ENCODE data around the gene KLF2. TPM values are rescaled to one million over a fixed set of nuclear protein-coding genes. Genes with fewer than 3 reads are reported as not detected.

The KLF2 gene
- total and polyA plus RNA-seq, 7 experiments from 2014 or later: 119 to 630 (median 445) TPM

- peak overlapping the region; percentile 1 to 82 (median 60) for H3K4me3 Mint-ChIP-seq
- H3K9me3 Mint-ChIP-seq: peaks cover 0 to 2% (median 0%) of the 10 kb centered on the region in 11 donors
- no peak for DNase-seq
- intact Hi-C loops (cut with micrococcal nuclease): loop anchor here in 1 of 2 donors (2.0 kb wide), 1 partner anchor 21 kb away; no protein-coding TSS in a partner anchor
- H3K36me3 Mint-ChIP-seq: peaks cover 0 to 26% (median 3%) of the 10 kb centered on the region in 5 donors
- peaks cover 0 to 24% (median 0%) of the 10 kb centered on the region in 5 donors for H3K27me3 Mint-ChIP-seq
- peaks cover 4 to 20% of the 10 kb centered on the region in 2 donors for H3K4me1 ChIP-seq (ENCODE audit: control insufficient read depth in 2 of 2, insufficient read depth in 2 of 2, low read length in 2 of 2)
- no peak for ATAC-seq
- no peak overlapping the region for H3K4me3 ChIP-seq (ENCODE audit: low read length)
- no peaks in the 10 kb centered on the region for H3K9me3 ChIP-seq (ENCODE audit: control insufficient read depth in 2 of 3, low read length in 3 of 3)
- H3K27me3 ChIP-seq (ENCODE audit: control insufficient read depth in 2 of 2, insufficient read depth in 2 of 2, low read length in 2 of 2): no peaks in the 10 kb centered on the region
- H3K27ac Mint-ChIP-seq: peak overlapping the region; percentile 7 to 90 (median 82)
- H3K36me3 ChIP-seq (ENCODE audit: control insufficient read depth in 2 of 3, insufficient read depth in 3 of 3, low read length in 3 of 3): no peaks in the 10 kb centered on the region
- ChIA-PET POLR2A (interaction anchor here (33.0 to 35.0 kb wide), 2 partner anchors 16 to 18 kb away, joined by 4370 read pairs; partner anchors contain the start of gene KLF2), CTCF (interaction anchor here (1.8 kb wide), 1 partner anchor 22 kb away, joined by 3 read pairs; no protein-coding TSS in a partner anchor)
- H3K27ac ChIP-seq (ENCODE audit: low read depth, low read length): no peak overlapping the region
- H3K4me1 Mint-ChIP-seq: peaks cover 21 to 64% (median 42%) of the 10 kb centered on the region in 7 donors
Observed at GRCh38 chr19:16349551-16350152, 25.0 kb downstream of the KLF2 start.

- no peaks in the 10 kb centered on the region for H3K9me3 ChIP-seq (ENCODE audit: control insufficient read depth in 2 of 3, low read length in 3 of 3)
- peak overlapping the region; percentile 63 for H3K27ac ChIP-seq (ENCODE audit: low read depth, low read length)
- Mint-ChIP-seq H3K36me3 (peaks cover 0 to 23% (median 3%) of the 10 kb centered on the region in 5 donors), H3K27ac (peak overlapping the region; percentile 71 to 91 (median 81)), H3K4me3 (peak overlapping the region; percentile 60 to 85 (median 72)), H3K27me3 (peaks cover 0 to 22% (median 0%) of the 10 kb centered on the region in 5 donors), H3K4me1 (peaks cover 31 to 72% (median 49%) of the 10 kb centered on the region in 7 donors), H3K9me3 (peaks cover 0 to 2% (median 0%) of the 10 kb centered on the region in 11 donors)
- CTCF ChIA-PET: interaction anchor here (0.7 to 1.8 kb wide), 7 partner anchors 8 to 275 kb away, joined by 3 to 5 read pairs (median 3); partner anchors contain the start of gene TPM4
- ATAC-seq (no peak), DNase-seq (peak in 1 of 9 donors; percentile 46)
- peaks cover 12 to 33% of the 10 kb centered on the region in 2 donors for H3K4me1 ChIP-seq (ENCODE audit: control insufficient read depth in 2 of 2, insufficient read depth in 2 of 2, low read length in 2 of 2)
- H3K4me3 ChIP-seq (ENCODE audit: low read length): no peak overlapping the region
- no peaks in the 10 kb centered on the region for H3K27me3 ChIP-seq (ENCODE audit: control insufficient read depth in 2 of 2, insufficient read depth in 2 of 2, low read length in 2 of 2)
- H3K36me3 ChIP-seq (ENCODE audit: control insufficient read depth in 2 of 3, insufficient read depth in 3 of 3, low read length in 3 of 3): no peaks in the 10 kb centered on the region
- POLR2A ChIA-PET: interaction anchor here (0.8 to 35.0 kb wide), 3 partner anchors 18 to 106 kb away, joined by 3 to 4370 read pairs (median 1067); partner anchors contain the start of gene KLF2
- intact Hi-C loops (cut with micrococcal nuclease): loop anchor here in 1 of 2 donors (1.0 to 2.0 kb wide), 3 partner anchors 8 to 20 kb away; no protein-coding TSS in a partner anchor
Observed at GRCh38 chr19:16351133-16351809, 26.6 kb downstream of the KLF2 start.

GRCh38 chr19:16355293-16356043 is 30.8 kb downstream of the KLF2 start:
- Mint-ChIP-seq H3K36me3 (peaks cover 0 to 33% (median 3%) of the 10 kb centered on the region in 5 donors), H3K27ac (peak overlapping the region in 8 of 9 donors; percentile 49 to 92 (median 80)), H3K27me3 (peaks cover 0 to 8% (median 0%) of the 10 kb centered on the region in 5 donors), H3K4me1 (peaks cover 64 to 91% (median 77%) of the 10 kb centered on the region in 7 donors), H3K4me3 (peak overlapping the region; percentile 48 to 82 (median 70)), H3K9me3 (no peaks in the 10 kb centered on the region)
- H3K27me3 ChIP-seq (ENCODE audit: control insufficient read depth in 2 of 2, insufficient read depth in 2 of 2, low read length in 2 of 2): no peaks in the 10 kb centered on the region
- no peak overlapping the region for H3K4me3 ChIP-seq (ENCODE audit: low read length)
- intact Hi-C loops (cut with micrococcal nuclease): loop anchor here in 1 of 2 donors (1.0 kb wide), 1 partner anchor 11 kb away; no protein-coding TSS in a partner anchor
- ChIA-PET POLR2A (interaction anchor here (0.6 to 35.0 kb wide), 3 partner anchors 17 to 887 kb away, joined by 3 to 4370 read pairs (median 1067); partner anchors contain the start of gene KLF2), CTCF (interaction anchor here (1.3 kb wide), 1 partner anchor 26 kb away, joined by 3 read pairs; no protein-coding TSS in a partner anchor)
- H3K4me1 ChIP-seq (ENCODE audit: control insufficient read depth in 2 of 2, insufficient read depth in 2 of 2, low read length in 2 of 2): peaks cover 25 to 74% of the 10 kb centered on the region in 2 donors
- H3K9me3 ChIP-seq (ENCODE audit: control insufficient read depth in 2 of 3, low read length in 3 of 3): no peaks in the 10 kb centered on the region
- DNase-seq: peak in 1 of 9 donors; percentile 28
- peak overlapping the region; percentile 47 for H3K27ac ChIP-seq (ENCODE audit: low read depth, low read length)
- no peaks in the 10 kb centered on the region for H3K36me3 ChIP-seq (ENCODE audit: control insufficient read depth in 2 of 3, insufficient read depth in 3 of 3, low read length in 3 of 3)
- peak; percentile 78 for ATAC-seq

- no peaks in the 10 kb centered on the region for H3K9me3 Mint-ChIP-seq
- Histone ChIP-seq H3K27me3 (ENCODE audit: control insufficient read depth in 2 of 2, insufficient read depth in 2 of 2, low read length in 2 of 2) (no peaks in the 10 kb centered on the region), H3K4me1 (ENCODE audit: control insufficient read depth in 2 of 2, insufficient read depth in 2 of 2, low read length in 2 of 2) (peaks cover 40 to 89% of the 10 kb centered on the region in 2 donors), H3K27ac (ENCODE audit: low read depth, low read length) (peak overlapping the region; percentile 16), H3K9me3 (ENCODE audit: control insufficient read depth in 2 of 3, low read length in 3 of 3) (no peaks in the 10 kb centered on the region), H3K4me3 (ENCODE audit: low read length) (no peak overlapping the region), H3K36me3 (ENCODE audit: control insufficient read depth in 2 of 3, insufficient read depth in 3 of 3, low read length in 3 of 3) (no peaks in the 10 kb centered on the region)
- peak overlapping the region in 8 of 10 donors; percentile 26 to 89 (median 78) for H3K4me3 Mint-ChIP-seq
- intact Hi-C loops (cut with micrococcal nuclease): no loop called here
- ATAC-seq: no peak
- H3K27ac Mint-ChIP-seq: peak overlapping the region in 6 of 9 donors; percentile 69 to 97 (median 92)
- ChIA-PET POLR2A (interaction anchor here (24.8 to 35.0 kb wide), 2 partner anchors 14 to 25 kb away, joined by 1067 to 4370 read pairs; partner anchors contain the start of gene KLF2), CTCF (interaction anchor here (1.1 to 1.2 kb wide), 2 partner anchors 12 to 16 kb away, joined by 3 to 4 read pairs; no protein-coding TSS in a partner anchor)
- peaks cover 0 to 38% (median under 1%) of the 10 kb centered on the region in 5 donors for H3K36me3 Mint-ChIP-seq
- no peak for DNase-seq
- H3K4me1 Mint-ChIP-seq: peaks cover 75 to 98% (median 90%) of the 10 kb centered on the region in 7 donors
- H3K27me3 Mint-ChIP-seq: peaks cover 0 to under 1% (median 0%) of the 10 kb centered on the region in 5 donors
Observed at GRCh38 chr19:16358456-16358855, 33.8 kb downstream of the KLF2 start.

- peak overlapping the region in 7 of 9 donors; percentile 40 to 97 (median 93) for H3K27ac Mint-ChIP-seq
- H3K4me3 Mint-ChIP-seq: peak overlapping the region; percentile 1 to 89 (median 78)
- Histone ChIP-seq H3K9me3 (ENCODE audit: control insufficient read depth in 2 of 3, low read length in 3 of 3) (no peaks in the 10 kb centered on the region), H3K4me1 (ENCODE audit: control insufficient read depth in 2 of 2, insufficient read depth in 2 of 2, low read length in 2 of 2) (peaks cover 46 to 95% of the 10 kb centered on the region in 2 donors), H3K4me3 (ENCODE audit: low read length) (no peak overlapping the region), H3K27me3 (ENCODE audit: control insufficient read depth in 2 of 2, insufficient read depth in 2 of 2, low read length in 2 of 2) (no peaks in the 10 kb centered on the region), H3K27ac (ENCODE audit: low read depth, low read length) (peak overlapping the region; percentile 52), H3K36me3 (ENCODE audit: control insufficient read depth in 2 of 3, insufficient read depth in 3 of 3, low read length in 3 of 3) (no peaks in the 10 kb centered on the region)
- H3K9me3 Mint-ChIP-seq: no peaks in the 10 kb centered on the region
- POLR2A ChIA-PET: interaction anchor here (24.8 to 35.0 kb wide), 2 partner anchors 13 to 26 kb away, joined by 1067 to 4370 read pairs; partner anchors contain the start of gene KLF2
- CTCF ChIA-PET: interaction anchor here (1.1 kb wide), 1 partner anchor 17 kb away, joined by 3 read pairs; no protein-coding TSS in a partner anchor
- H3K4me1 Mint-ChIP-seq: peaks cover 81 to 99% (median 91%) of the 10 kb centered on the region in 7 donors
- ATAC-seq: no peak
- no peak for DNase-seq
- peaks cover 0 to 38% (median 0%) of the 10 kb centered on the region in 5 donors for H3K36me3 Mint-ChIP-seq
- H3K27me3 Mint-ChIP-seq: peaks cover 0 to 3% (median 0%) of the 10 kb centered on the region in 5 donors
- intact Hi-C loops (cut with micrococcal nuclease): loop anchor here in 1 of 2 donors (1.0 kb wide), 1 partner anchor 8 kb away; no protein-coding TSS in a partner anchor
Observed at GRCh38 chr19:16359074-16359473, 34.4 kb downstream of the KLF2 start.

Data from naive thymus-derived CD4-positive, alpha-beta T cell (primary cell).